SK-N-SH treated with all-trans-retinoic acid at 6 μM for 48 hours (cell line): Measurements from ENCODE around the gene DUOX2.

Source experiments
- ATAC-seq: fragments of 200-7000 bp; cut with Tn5 transposase; 3 replicates; pipeline ENCODE4 v1.9.1; 2020; ENCODE audit warnings: mild to moderate bottlenecking, moderate library complexity
- ARNTL ChIP-seq: fragments of 450-650 bp; formaldehyde crosslinking; IDR thresholded peaks from 2 replicates; pipeline ENCODE4 v1.5.0; 2020; ENCODE audit warnings: low read depth, mild to moderate bottlenecking, moderate library complexity, borderline replicate concordance
- BACH2 ChIP-seq: fragments of 250-450 bp; sonication (Bioruptor Pico); IDR thresholded peaks from 2 replicates; pipeline ENCODE4 v1.9.0; 2021; ENCODE audit warnings: mild to moderate bottlenecking, borderline replicate concordance
- CSDC2 ChIP-seq: fragments of 250-450 bp; sonication (Bioruptor Pico); IDR thresholded peaks from 2 replicates; pipeline ENCODE4 v1.5.0; 2020; ENCODE audit warnings: mild to moderate bottlenecking, moderate library complexity
- GLIS3 ChIP-seq: fragments of 250-450 bp; sonication (Bioruptor Pico); IDR thresholded peaks from 2 replicates; pipeline ENCODE4 v1.5.0; 2020; ENCODE audit warnings: mild to moderate bottlenecking, moderate library complexity
- ISL1 ChIP-seq: fragments of 250-450 bp; sonication (Bioruptor Pico); IDR thresholded peaks from 2 replicates; pipeline ENCODE4 v2.1.2; 2022; ENCODE audit warnings: mild to moderate bottlenecking, moderate library complexity
- PPARA ChIP-seq: fragments of 250-450 bp; sonication (Bioruptor Pico); IDR thresholded peaks from 2 replicates; pipeline ENCODE4 v1.5.0; 2020; ENCODE audit warnings: mild to moderate bottlenecking, borderline replicate concordance
- RARB ChIP-seq: fragments of 250-450 bp; sonication (Bioruptor Pico); IDR thresholded peaks from 2 replicates; pipeline ENCODE4 v1.8.0; 2021; ENCODE audit warnings: mild to moderate bottlenecking, moderate library complexity
- TCF4 ChIP-seq: fragments of 250-450 bp; sonication (Bioruptor Pico); IDR thresholded peaks from 2 replicates; pipeline ENCODE4 v1.8.0; 2021; ENCODE audit warnings: mild to moderate bottlenecking, moderate library complexity, borderline replicate concordance
- TOX ChIP-seq: fragments of 250-450 bp; sonication (Bioruptor Pico); IDR thresholded peaks from 2 replicates; pipeline ENCODE4 v1.8.0; 2021; ENCODE audit warnings: mild to moderate bottlenecking, moderate library complexity, borderline replicate concordance
- ZC3H10 ChIP-seq: fragments of 250-450 bp; sonication (Bioruptor Pico); IDR thresholded peaks from 2 replicates; pipeline ENCODE4 v1.5.1; 2021; ENCODE audit warnings: mild to moderate bottlenecking, moderate library complexity
- ZFP3 ChIP-seq: fragments of 250-450 bp; sonication (Bioruptor Pico); IDR thresholded peaks from 2 replicates; pipeline ENCODE4 v1.5.0; 2020; ENCODE audit warnings: mild to moderate bottlenecking, moderate library complexity
- ZFP30 ChIP-seq: fragments of 450-650 bp; formaldehyde crosslinking; IDR thresholded peaks from 2 replicates; pipeline ENCODE4 v1.5.0; 2022; ENCODE audit warnings: mild to moderate bottlenecking, moderate library complexity
- ZNF565 ChIP-seq: fragments of 450-650 bp; formaldehyde crosslinking; conservative IDR thresholded peaks from 2 replicates; pipeline ENCODE4 v1.5.0; 2020; ENCODE audit warnings: low read depth, mild to moderate bottlenecking, moderate library complexity
- ZNF70 ChIP-seq: fragments of 450-650 bp; formaldehyde crosslinking; IDR thresholded peaks from 2 replicates; pipeline ENCODE4 v1.5.0; 2020; ENCODE audit warnings: mild to moderate bottlenecking, moderate library complexity
- ZNF8 ChIP-seq: fragments of 450-650 bp; formaldehyde crosslinking; IDR thresholded peaks from 2 replicates; pipeline ENCODE4 v1.5.0; 2020; ENCODE audit warnings: mild to moderate bottlenecking, moderate library complexity
- TF ChIP-seq, protein P1 (sequence below): fragments of 250-450 bp; sonication (Bioruptor Pico); IDR thresholded peaks from 2 replicates; pipeline ENCODE4 v1.5.0; 2020; ENCODE audit warnings: mild to moderate bottlenecking, moderate library complexity
- TF ChIP-seq, protein P2 (sequence below): fragments of 250-450 bp; sonication (Bioruptor Pico); IDR thresholded peaks from 2 replicates; pipeline ENCODE4 v1.8.0; 2021; ENCODE audit warnings: low read depth, mild to moderate bottlenecking, moderate library complexity, borderline replicate concordance
- TF ChIP-seq, protein P3 (sequence below): fragments of 250-450 bp; sonication (Bioruptor Pico); IDR thresholded peaks from 2 replicates; pipeline ENCODE4 v1.5.1; 2020; ENCODE audit warnings: low read depth, mild to moderate bottlenecking, moderate library complexity
- TF ChIP-seq, protein P4 (sequence below): fragments of 250-450 bp; sonication (Bioruptor Pico); IDR thresholded peaks from 2 replicates; pipeline ENCODE4 v1.8.0; 2020; ENCODE audit warnings: mild to moderate bottlenecking, moderate library complexity, borderline replicate concordance

The DUOX2 gene

DNA sequence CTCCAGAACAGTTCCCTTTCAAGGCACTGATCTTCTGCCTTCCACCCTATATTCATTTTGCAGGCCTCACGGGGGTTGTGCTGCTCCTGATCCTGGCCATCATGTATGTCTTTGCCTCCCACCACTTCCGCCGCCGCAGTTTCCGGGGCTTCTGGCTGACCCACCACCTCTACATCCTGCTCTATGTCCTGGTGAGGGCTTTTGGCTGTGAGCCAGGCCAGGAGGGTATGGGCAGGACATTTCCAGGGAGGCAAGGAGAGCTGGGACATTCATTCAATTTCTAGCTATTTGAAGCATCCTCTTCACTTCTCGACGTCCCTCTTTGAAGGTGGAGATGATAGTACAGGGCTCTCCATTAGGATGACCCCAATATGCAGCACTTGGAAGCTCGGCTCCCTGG lies 41.8 kb upstream of the DUOX2 start:
- TF ChIP-seq, protein P1, sequence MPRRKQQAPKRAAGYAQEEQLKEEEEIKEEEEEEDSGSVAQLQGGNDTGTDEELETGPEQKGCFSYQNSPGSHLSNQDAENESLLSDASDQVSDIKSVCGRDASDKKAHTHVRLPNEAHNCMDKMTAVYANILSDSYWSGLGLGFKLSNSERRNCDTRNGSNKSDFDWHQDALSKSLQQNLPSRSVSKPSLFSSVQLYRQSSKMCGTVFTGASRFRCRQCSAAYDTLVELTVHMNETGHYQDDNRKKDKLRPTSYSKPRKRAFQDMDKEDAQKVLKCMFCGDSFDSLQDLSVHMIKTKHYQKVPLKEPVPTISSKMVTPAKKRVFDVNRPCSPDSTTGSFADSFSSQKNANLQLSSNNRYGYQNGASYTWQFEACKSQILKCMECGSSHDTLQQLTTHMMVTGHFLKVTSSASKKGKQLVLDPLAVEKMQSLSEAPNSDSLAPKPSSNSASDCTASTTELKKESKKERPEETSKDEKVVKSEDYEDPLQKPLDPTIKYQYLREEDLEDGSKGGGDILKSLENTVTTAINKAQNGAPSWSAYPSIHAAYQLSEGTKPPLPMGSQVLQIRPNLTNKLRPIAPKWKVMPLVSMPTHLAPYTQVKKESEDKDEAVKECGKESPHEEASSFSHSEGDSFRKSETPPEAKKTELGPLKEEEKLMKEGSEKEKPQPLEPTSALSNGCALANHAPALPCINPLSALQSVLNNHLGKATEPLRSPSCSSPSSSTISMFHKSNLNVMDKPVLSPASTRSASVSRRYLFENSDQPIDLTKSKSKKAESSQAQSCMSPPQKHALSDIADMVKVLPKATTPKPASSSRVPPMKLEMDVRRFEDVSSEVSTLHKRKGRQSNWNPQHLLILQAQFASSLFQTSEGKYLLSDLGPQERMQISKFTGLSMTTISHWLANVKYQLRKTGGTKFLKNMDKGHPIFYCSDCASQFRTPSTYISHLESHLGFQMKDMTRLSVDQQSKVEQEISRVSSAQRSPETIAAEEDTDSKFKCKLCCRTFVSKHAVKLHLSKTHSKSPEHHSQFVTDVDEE (CRISPR knock-in tag): no peak
- TF ChIP-seq, protein P2, sequence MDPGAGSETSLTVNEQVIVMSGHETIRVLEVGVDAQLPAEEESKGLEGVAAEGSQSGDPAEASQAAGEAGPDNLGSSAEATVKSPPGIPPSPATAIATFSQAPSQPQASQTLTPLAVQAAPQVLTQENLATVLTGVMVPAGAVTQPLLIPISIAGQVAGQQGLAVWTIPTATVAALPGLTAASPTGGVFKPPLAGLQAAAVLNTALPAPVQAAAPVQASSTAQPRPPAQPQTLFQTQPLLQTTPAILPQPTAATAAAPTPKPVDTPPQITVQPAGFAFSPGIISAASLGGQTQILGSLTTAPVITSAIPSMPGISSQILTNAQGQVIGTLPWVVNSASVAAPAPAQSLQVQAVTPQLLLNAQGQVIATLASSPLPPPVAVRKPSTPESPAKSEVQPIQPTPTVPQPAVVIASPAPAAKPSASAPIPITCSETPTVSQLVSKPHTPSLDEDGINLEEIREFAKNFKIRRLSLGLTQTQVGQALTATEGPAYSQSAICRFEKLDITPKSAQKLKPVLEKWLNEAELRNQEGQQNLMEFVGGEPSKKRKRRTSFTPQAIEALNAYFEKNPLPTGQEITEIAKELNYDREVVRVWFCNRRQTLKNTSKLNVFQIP: no peak
- TF ChIP-seq PPARA (CRISPR knock-in tag) (no peak), TOX (CRISPR knock-in tag) (no peak), TCF4 (CRISPR knock-in tag) (no peak), ISL1 (CRISPR knock-in tag) (no peak)
- TF ChIP-seq, protein P3, sequence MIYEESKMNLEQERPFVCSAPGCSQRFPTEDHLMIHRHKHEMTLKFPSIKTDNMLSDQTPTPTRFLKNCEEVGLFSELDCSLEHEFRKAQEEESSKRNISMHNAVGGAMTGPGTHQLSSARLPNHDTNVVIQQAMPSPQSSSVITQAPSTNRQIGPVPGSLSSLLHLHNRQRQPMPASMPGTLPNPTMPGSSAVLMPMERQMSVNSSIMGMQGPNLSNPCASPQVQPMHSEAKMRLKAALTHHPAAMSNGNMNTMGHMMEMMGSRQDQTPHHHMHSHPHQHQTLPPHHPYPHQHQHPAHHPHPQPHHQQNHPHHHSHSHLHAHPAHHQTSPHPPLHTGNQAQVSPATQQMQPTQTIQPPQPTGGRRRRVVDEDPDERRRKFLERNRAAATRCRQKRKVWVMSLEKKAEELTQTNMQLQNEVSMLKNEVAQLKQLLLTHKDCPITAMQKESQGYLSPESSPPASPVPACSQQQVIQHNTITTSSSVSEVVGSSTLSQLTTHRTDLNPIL: no peak
- ATAC-seq: no peak

DNA sequence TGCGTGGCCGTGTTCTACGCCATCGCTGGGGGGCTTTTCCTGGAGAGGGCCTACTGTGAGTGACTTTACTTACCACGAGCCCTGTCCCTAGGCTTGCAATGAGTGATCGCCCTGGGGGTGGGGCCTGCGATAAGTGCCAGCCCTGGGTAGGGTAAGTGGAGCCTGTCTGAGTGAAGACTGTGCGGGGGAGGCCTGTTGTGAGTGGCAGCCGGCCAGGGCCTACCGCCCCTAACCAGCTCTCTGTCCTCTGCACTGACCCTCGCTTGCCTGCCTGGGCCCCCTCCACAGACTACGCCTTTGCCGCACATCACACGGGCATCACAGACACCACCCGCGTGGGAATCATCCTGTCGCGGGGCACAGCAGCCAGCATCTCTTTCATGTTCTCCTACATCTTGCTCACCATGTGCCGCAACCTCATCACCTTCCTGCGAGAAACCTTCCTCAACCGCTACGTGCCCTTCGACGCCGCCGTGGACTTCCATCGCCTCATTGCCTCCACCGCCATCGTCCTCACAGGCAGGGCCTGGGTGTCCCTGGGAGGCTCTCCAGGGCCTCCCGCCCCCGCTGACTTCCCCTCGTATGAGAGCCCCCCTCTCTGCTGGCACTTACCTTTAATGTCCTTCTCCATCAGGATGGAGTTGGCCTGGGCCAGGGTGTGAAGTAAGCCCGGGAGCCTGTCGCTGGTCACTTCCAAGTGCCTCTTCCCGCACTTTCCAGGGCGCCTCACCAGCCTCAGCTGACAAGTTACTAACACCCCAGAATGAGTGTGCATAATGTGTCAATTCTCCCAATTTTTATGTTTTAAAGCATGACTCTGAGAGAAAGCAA lies 38.2 kb upstream of the DUOX2 start:
- TF ChIP-seq, protein P1 (CRISPR knock-in tag): no peak
- no peak for TF ChIP-seq ISL1 (CRISPR knock-in tag)
- no peak for TF ChIP-seq GLIS3
- no peak for TF ChIP-seq ZNF8 (CRISPR knock-in tag)
- TF ChIP-seq BACH2 (CRISPR knock-in tag): no peak
- TF ChIP-seq ZNF70 (CRISPR knock-in tag): no peak
- no peak for TF ChIP-seq TCF4 (CRISPR knock-in tag)
- no peak for TF ChIP-seq ZFP30 (CRISPR knock-in tag)
- TF ChIP-seq RARB (CRISPR knock-in tag): no peak
- TF ChIP-seq TOX (CRISPR knock-in tag): no peak
- no peak for TF ChIP-seq ZNF565 (CRISPR knock-in tag)
- TF ChIP-seq ZFP3 (CRISPR knock-in tag): no peak
- TF ChIP-seq CSDC2 (CRISPR knock-in tag): no peak
- no peak for TF ChIP-seq PPARA (CRISPR knock-in tag)
- TF ChIP-seq, protein P2: no peak
- TF ChIP-seq, protein P4, sequence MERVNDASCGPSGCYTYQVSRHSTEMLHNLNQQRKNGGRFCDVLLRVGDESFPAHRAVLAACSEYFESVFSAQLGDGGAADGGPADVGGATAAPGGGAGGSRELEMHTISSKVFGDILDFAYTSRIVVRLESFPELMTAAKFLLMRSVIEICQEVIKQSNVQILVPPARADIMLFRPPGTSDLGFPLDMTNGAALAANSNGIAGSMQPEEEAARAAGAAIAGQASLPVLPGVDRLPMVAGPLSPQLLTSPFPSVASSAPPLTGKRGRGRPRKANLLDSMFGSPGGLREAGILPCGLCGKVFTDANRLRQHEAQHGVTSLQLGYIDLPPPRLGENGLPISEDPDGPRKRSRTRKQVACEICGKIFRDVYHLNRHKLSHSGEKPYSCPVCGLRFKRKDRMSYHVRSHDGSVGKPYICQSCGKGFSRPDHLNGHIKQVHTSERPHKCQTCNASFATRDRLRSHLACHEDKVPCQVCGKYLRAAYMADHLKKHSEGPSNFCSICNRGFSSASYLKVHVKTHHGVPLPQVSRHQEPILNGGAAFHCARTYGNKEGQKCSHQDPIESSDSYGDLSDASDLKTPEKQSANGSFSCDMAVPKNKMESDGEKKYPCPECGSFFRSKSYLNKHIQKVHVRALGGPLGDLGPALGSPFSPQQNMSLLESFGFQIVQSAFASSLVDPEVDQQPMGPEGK: no peak
- TF ChIP-seq, protein P3: no peak
- TF ChIP-seq ARNTL: no peak
- no peak for TF ChIP-seq ZC3H10

More for the DNA sequence above, 38.2 kb upstream of the DUOX2 start:
- ATAC-seq: no peak
